Caco-2 (cell line): ENCODE results near the gene FBXO30. TPM values are rescaled to one million over a fixed set of nuclear protein-coding genes. Genes with fewer than 3 reads are reported as not detected.

Experiments
- BruUV-seq: library from RNA; stranded (reverse); fragments of 400-500 nt; replicated peaks from 2 replicates; lab custom pipeline; 2021; lab: Mats Ljungman, UMichigan
- CTCF ChIA-PET: fragments of 300-600 bp; sonication (Branson Sonifier 250); formaldehyde crosslinking; loops from one replicate; lab custom pipeline; 2022; ENCODE audit warnings: antibody characterized with exemption; lab: Charles Lee
- POLR2A ChIA-PET: fragments of 300-600 bp; sonication (Branson Sonifier 250); formaldehyde crosslinking; loops from one replicate; lab custom pipeline; 2022; ENCODE audit warnings: antibody characterized with exemption; lab: Charles Lee
- DNase-seq, 2 experiments: peaks; one replicate each; pipeline versions ENCODE4 v3.0.0 to v3.0.0-alpha.2; 2020 to 2022
- H3K27me3 ChIP-seq: replicated peaks from 2 replicates; pipeline ENCODE4 v1.6.0; 2011; ENCODE audit warnings: low read length; ENCODE audit not compliant: control insufficient read depth, insufficient read depth
- H3K36me3 ChIP-seq: 2 replicates; pipeline ENCODE4 v1.5.1; 2011; ENCODE audit warnings: low read length; ENCODE audit not compliant: control insufficient read depth, insufficient read depth
- H3K4me1 ChIP-seq: fragments of 250-450 bp; sonication (Bioruptor Pico); 2 replicates; pipeline ENCODE4 v1.5.1; 2020; ENCODE audit warnings: mild to moderate bottlenecking
- H3K4me3 ChIP-seq: 2 replicates; pipeline ENCODE4 v1.5.1; 2011; ENCODE audit warnings: low read depth, mild to moderate bottlenecking, control low read depth, low read length
- H3K9me3 ChIP-seq: fragments of 250-450 bp; sonication (Bioruptor Pico); 2 replicates; pipeline ENCODE4 v1.5.1; 2020; ENCODE audit warnings: mild to moderate bottlenecking, moderate library complexity
- H3K27ac Mint-ChIP-seq: one replicate; pipeline ENCODE4 v1.8.0; 2022; ENCODE audit warnings: mixed read lengths; ENCODE audit not compliant: unreplicated experiment
- H3K27me3 Mint-ChIP-seq: one replicate; pipeline ENCODE4 v1.8.0; 2022; ENCODE audit warnings: mixed read lengths; ENCODE audit not compliant: insufficient read depth, unreplicated experiment
- H3K36me3 Mint-ChIP-seq: one replicate; pipeline ENCODE4 v1.8.0; 2022; ENCODE audit warnings: mild to moderate bottlenecking, mixed read lengths; ENCODE audit not compliant: insufficient read depth, unreplicated experiment
- H3K4me1 Mint-ChIP-seq: one replicate; pipeline ENCODE4 v1.8.0; 2022; ENCODE audit warnings: low read depth, mixed read lengths; ENCODE audit not compliant: unreplicated experiment
- H3K4me3 Mint-ChIP-seq: one replicate; pipeline ENCODE4 v1.8.0; 2022; ENCODE audit warnings: mild to moderate bottlenecking, moderate library complexity, mixed read lengths; ENCODE audit not compliant: unreplicated experiment
- H3K9me3 Mint-ChIP-seq: one replicate; pipeline ENCODE4 v1.8.0; 2022; ENCODE audit warnings: mixed read lengths; ENCODE audit not compliant: unreplicated experiment
- CTCF ChIP-seq, 2 experiments: fragments of 200-600 bp in 1 of 2; IDR thresholded peaks; 1 replicate in 1 of 2; 2 replicates in 1 of 2; pipeline versions ENCODE4 v1.5.1 to v1.8.0; 2011 to 2022; ENCODE audit warnings: antibody characterized with exemption in 1 of 2, control low read depth in 1 of 2, inconsistent platforms in 1 of 2, low read depth in 1 of 2, low read length in 1 of 2, mild to moderate bottlenecking in 1 of 2, moderate library complexity in 1 of 2; ENCODE audit not compliant: insufficient read depth in 1 of 2, severe bottlenecking in 1 of 2, unreplicated experiment in 1 of 2
- intact Hi-C: fragments of 100-400 bp; cut with micrococcal nuclease; formaldehyde crosslinking; loops from one replicate; pipeline ENCODE4 v1.10.0; 2022; ENCODE audit not compliant: unreplicated experiment
- total RNA-seq: library from RNA; stranded (reverse); gene quantifications from 2 replicates; pipeline ENCODE4 v1.2.3, GENCODE V29; 2022

The FBXO30 gene
- total RNA-seq, 1 experiment from 2014 or later = 17.1 TPM

- CTCF ChIA-PET = no interaction called here
- no peak overlapping the region for H3K4me3 Mint-ChIP-seq
- no peaks in the 10 kb centered on the region for H3K9me3 Mint-ChIP-seq
- H3K4me1 Mint-ChIP-seq = peaks cover 9% of the 10 kb centered on the region
- POLR2A ChIA-PET = no interaction called here
- TF ChIP-seq CTCF (IDR thresholded peaks at IDR 0.05; ENCODE audit: insufficient read depth in 1 of 2, low read depth in 1 of 2, low read length in 1 of 2, severe bottlenecking in 1 of 2, unreplicated experiment in 1 of 2) = no peak
- BruUV-seq = no TSS peak
- H3K9me3 ChIP-seq = no peaks in the 10 kb centered on the region
- H3K36me3 Mint-ChIP-seq = no peaks in the 10 kb centered on the region
- H3K27me3 Mint-ChIP-seq = no peaks in the 10 kb centered on the region
- no peaks in the 10 kb centered on the region for H3K27me3 ChIP-seq
- intact Hi-C loops = no loop called here
- no peak overlapping the region for H3K27ac Mint-ChIP-seq
- no peak for DNase-seq
- no peak overlapping the region for H3K4me3 ChIP-seq
- H3K36me3 ChIP-seq = no peaks in the 10 kb centered on the region
- H3K4me1 ChIP-seq = peaks cover 5% of the 10 kb centered on the region; the same call in 1 of the 2 replicates
Observed at GRCh38 chr6:145848541-145848940, 33.9 kb upstream of the FBXO30 start.

GRCh38 chr6:145845557-145845956 is 31.0 kb upstream of the FBXO30 start:
- Mint-ChIP-seq H3K9me3 (no peaks in the 10 kb centered on the region), H3K4me1 (peaks cover 16% of the 10 kb centered on the region), H3K36me3 (no peaks in the 10 kb centered on the region), H3K4me3 (no peak overlapping the region), H3K27me3 (no peaks in the 10 kb centered on the region), H3K27ac (peak overlapping the region; percentile 57)
- ChIA-PET POLR2A (no interaction called here), CTCF (no interaction called here)
- no peaks in the 10 kb centered on the region for H3K36me3 ChIP-seq
- intact Hi-C loops = no loop called here
- no peaks in the 10 kb centered on the region for H3K27me3 ChIP-seq
- TF ChIP-seq CTCF (IDR thresholded peaks at IDR 0.05; ENCODE audit: insufficient read depth in 1 of 2, low read depth in 1 of 2, low read length in 1 of 2, severe bottlenecking in 1 of 2, unreplicated experiment in 1 of 2) = no peak
- no peak overlapping the region for H3K4me3 ChIP-seq
- BruUV-seq = no TSS peak
- peaks cover 11% of the 10 kb centered on the region; the same call in 1 of the 2 replicates for H3K4me1 ChIP-seq
- H3K9me3 ChIP-seq = no peaks in the 10 kb centered on the region
- no peak for DNase-seq

GRCh38 chr6:145844933-145845540 is 30.4 kb upstream of the FBXO30 start:
- no peak for DNase-seq
- Histone ChIP-seq H3K36me3 (no peaks in the 10 kb centered on the region), H3K9me3 (no peaks in the 10 kb centered on the region), H3K27me3 (no peaks in the 10 kb centered on the region), H3K4me1 (peaks cover 11% of the 10 kb centered on the region; the same call in 1 of the 2 replicates), H3K4me3 (no peak overlapping the region)
- ChIA-PET POLR2A (no interaction called here), CTCF (no interaction called here)
- H3K4me1 Mint-ChIP-seq = peaks cover 10% of the 10 kb centered on the region
- intact Hi-C loops = no loop called here
- H3K36me3 Mint-ChIP-seq = no peaks in the 10 kb centered on the region
- no peaks in the 10 kb centered on the region for H3K27me3 Mint-ChIP-seq
- no peak overlapping the region for H3K27ac Mint-ChIP-seq
- no peak overlapping the region for H3K4me3 Mint-ChIP-seq
- no peak for TF ChIP-seq CTCF (IDR thresholded peaks at IDR 0.05; ENCODE audit: insufficient read depth in 1 of 2, low read depth in 1 of 2, low read length in 1 of 2, severe bottlenecking in 1 of 2, unreplicated experiment in 1 of 2)
- no TSS peak for BruUV-seq
- H3K9me3 Mint-ChIP-seq = no peaks in the 10 kb centered on the region
